GM23338 (cell line): ENCODE measurements around the gene EEF1AKMT2. TPM values are rescaled to one million over a fixed set of nuclear protein-coding genes. Genes with fewer than 3 reads are reported as not detected.

Experiments
- ATAC-seq: fragments of 200-7000 bp; cut with Tn5 transposase; 3 replicates; pipeline ENCODE4 v1.9.1; 2020
- DNase-seq: peaks from one replicate; pipeline ENCODE4 v3.0.0-alpha.2; 2015; ENCODE audit warnings: low spot score
- H2AFZ ChIP-seq: fragments of 200-600 bp; sonication (generic); 2 replicates; pipeline ENCODE4 v1.8.0; 2016; ENCODE audit warnings: antibody characterized with exemption, mild to moderate bottlenecking, moderate library complexity
- H3F3A ChIP-seq: fragments of 200-600 bp; sonication (generic); replicated peaks from 2 replicates; pipeline ENCODE4 v1.8.0; 2017; ENCODE audit warnings: antibody characterized with exemption, mixed run types, low read depth
- H3K27ac ChIP-seq: fragments of 200-600 bp; sonication (generic); 2 replicates; pipeline ENCODE4 v1.6.1; 2016; ENCODE audit warnings: low read depth
- H3K27me3 ChIP-seq: fragments of 200-600 bp; sonication (generic); 2 replicates; pipeline ENCODE4 v1.8.0; 2016; ENCODE audit warnings: mild to moderate bottlenecking, mixed run types, moderate library complexity; ENCODE audit not compliant: insufficient read depth
- H3K36me3 ChIP-seq: fragments of 200-600 bp; sonication (generic); 2 replicates; pipeline ENCODE4 v1.8.0; 2016; ENCODE audit warnings: mild to moderate bottlenecking; ENCODE audit not compliant: insufficient read depth
- H3K4me1 ChIP-seq: fragments of 200-600 bp; sonication (generic); 2 replicates; pipeline ENCODE4 v1.8.0; 2016; ENCODE audit warnings: mild to moderate bottlenecking, moderate library complexity; ENCODE audit not compliant: insufficient read depth
- H3K4me2 ChIP-seq: fragments of 200-600 bp; sonication (generic); 2 replicates; pipeline ENCODE4 v1.7.1; 2017; ENCODE audit warnings: mixed run types
- H3K4me3 ChIP-seq: fragments of 200-600 bp; sonication (generic); 2 replicates; pipeline ENCODE4 v1.6.1; 2016; ENCODE audit warnings: mixed run types
- H3K79me2 ChIP-seq: fragments of 200-600 bp; sonication (generic); replicated peaks from 2 replicates; pipeline ENCODE4 v1.8.0; 2017; ENCODE audit warnings: mild to moderate bottlenecking; ENCODE audit not compliant: insufficient read depth
- H3K9me2 ChIP-seq: fragments of 200-600 bp; sonication (generic); 2 replicates; pipeline ENCODE4 v1.8.0; 2017; ENCODE audit not compliant: insufficient read depth
- H4K20me1 ChIP-seq: fragments of 200-600 bp; sonication (generic); replicated peaks from 2 replicates; pipeline ENCODE4 v1.8.0; 2017; ENCODE audit warnings: mild to moderate bottlenecking; ENCODE audit not compliant: insufficient read depth
- H3K27ac Mint-ChIP-seq: 2 replicates; pipeline ENCODE4 v1.8.0; 2020; ENCODE audit warnings: inconsistent platforms, mild to moderate bottlenecking, moderate library complexity, mixed read lengths
- H3K27me3 Mint-ChIP-seq: 3 replicates; pipeline ENCODE4 v1.8.0; 2022; ENCODE audit warnings: low read depth, mild to moderate bottlenecking, moderate library complexity, mixed read lengths, inconsistent platforms; ENCODE audit not compliant: insufficient read depth, poor library complexity
- H3K36me3 Mint-ChIP-seq: 3 replicates; pipeline ENCODE4 v1.8.0; 2021; ENCODE audit warnings: low read depth, mild to moderate bottlenecking, inconsistent platforms, moderate library complexity, mixed read lengths
- H3K4me1 Mint-ChIP-seq: 3 replicates; pipeline ENCODE4 v1.8.0; 2020; ENCODE audit warnings: mild to moderate bottlenecking, inconsistent platforms, mixed read lengths
- H3K4me3 Mint-ChIP-seq: 3 replicates; pipeline ENCODE4 v1.8.0; 2021; ENCODE audit warnings: moderate library complexity, mild to moderate bottlenecking, inconsistent platforms, mixed read lengths
- H3K9me3 Mint-ChIP-seq: 3 replicates; pipeline ENCODE4 v1.8.0; 2020; ENCODE audit warnings: moderate library complexity, mild to moderate bottlenecking, inconsistent platforms, mixed read lengths
- CREB1 ChIP-seq: fragments of 250-450 bp; sonication (Bioruptor Pico); IDR thresholded peaks from 2 replicates; pipeline ENCODE4 v1.5.0; 2020; ENCODE audit warnings: low read depth, mild to moderate bottlenecking, moderate library complexity
- ETS1 ChIP-seq: IDR thresholded peaks from 2 replicates; pipeline ENCODE4 v1.6.1; 2016; ENCODE audit warnings: antibody characterized with exemption
- EZH2 ChIP-seq: fragments of 200-600 bp; sonication (generic); IDR thresholded peaks from one replicate; pipeline ENCODE4 v1.8.0; 2017; ENCODE audit warnings: antibody characterized with exemption, mild to moderate bottlenecking, low read depth; ENCODE audit not compliant: unreplicated experiment
- ZNF114 ChIP-seq: fragments of 250-450 bp; sonication (Bioruptor Pico); IDR thresholded peaks from 2 replicates; pipeline ENCODE4 v1.5.0; 2020; ENCODE audit warnings: mild to moderate bottlenecking, moderate library complexity
- ZNF462 ChIP-seq: fragments of 250-450 bp; sonication (Bioruptor Pico); IDR thresholded peaks from 2 replicates; pipeline ENCODE4 v1.5.0; 2020; ENCODE audit warnings: mild to moderate bottlenecking, moderate library complexity
- polyA plus RNA-seq: library from polyadenylated mRNA; unstranded; fragments of >200 nt; fragmentation: Nextera tagmentation; extraction: Ambion mirVana; gene quantifications from 2 replicates; pipeline ENCODE4 v1.2.1, GENCODE V29; 2016
- total RNA-seq: library from RNA; depleted of rRNA; stranded (reverse); fragments of >200 nt; shearing (Covaris generic); gene quantifications from 2 replicates; pipeline ENCODE4 v1.2.3, GENCODE V29; 2014

The EEF1AKMT2 gene
- total and polyA plus RNA-seq, 2 experiments from 2014 or later: 35.0 to 38.0 TPM

- Mint-ChIP-seq H3K27ac (no peak overlapping the region), H3K27me3 (peaks cover 15% of the 10 kb centered on the region), H3K4me3 (no peak overlapping the region), H3K36me3 (peaks cover 4% of the 10 kb centered on the region; the same call in 1 of the 3 replicates), H3K4me1 (peaks cover 39% of the 10 kb centered on the region), H3K9me3 (no peaks in the 10 kb centered on the region)
- TF ChIP-seq ZNF462 (CRISPR knock-in tag): no peak
- no peak for TF ChIP-seq ETS1
- no peak for TF ChIP-seq EZH2
- no peak for TF ChIP-seq ZNF114
- TF ChIP-seq CREB1 (CRISPR knock-in tag): no peak
- Histone ChIP-seq H3K27me3 (peaks cover 7% of the 10 kb centered on the region; the same call in 1 of the 2 replicates), H3K4me1 (peaks cover 30% of the 10 kb centered on the region), H2AFZ (no peak overlapping the region), H3K9me2 (no peaks in the 10 kb centered on the region), H3K79me2 (peaks cover 24% of the 10 kb centered on the region), H3K36me3 (no peaks in the 10 kb centered on the region; the same call in 1 of the 2 replicates), H3F3A (no peaks in the 10 kb centered on the region), H4K20me1 (peaks cover 32% of the 10 kb centered on the region), H3K27ac (no peak overlapping the region), H3K4me2 (no peak overlapping the region), H3K4me3 (no peak overlapping the region)
- DNase-seq: no peak
- no peak for ATAC-seq
These were observed 57.1 kb downstream of the EEF1AKMT2 start for GRCh38 chr10:124734311-124735166.
